HCT116 (cell line): ENCODE data around the gene ALCAM. TPM values are rescaled to one million over a fixed set of nuclear protein-coding genes. Genes with fewer than 3 reads are reported as not detected.

ENCODE experiments used
- ATAC-seq: fragments of 200-7000 bp; cut with Tn5 transposase; 2 replicates; pipeline ENCODE4 v1.9.1; 2020; ENCODE audit warnings: mild to moderate bottlenecking, moderate library complexity
- BruUV-seq: library from RNA; stranded (reverse); fragments of 400-500 nt; replicated peaks from 2 replicates; lab custom pipeline; 2021; lab: Mats Ljungman, UMichigan
- CTCF ChIA-PET: fragments of 300-600 bp; sonication (Branson Sonifier 250); formaldehyde crosslinking; loops from one replicate; lab custom pipeline; 2021; ENCODE audit warnings: antibody characterized with exemption; lab: Charles Lee
- POLR2A ChIA-PET: fragments of 300-600, 350-600 bp; sonication (Branson Sonifier 250); formaldehyde crosslinking; loops from one replicate; lab custom pipeline; 2021; ENCODE audit warnings: antibody characterized with exemption; lab: Charles Lee
- RAD21 ChIA-PET, 2 experiments: fragments of 300-600 bp; sonication (Branson Sonifier 250); formaldehyde crosslinking; loops; one replicate each; lab custom pipeline; 2023; ENCODE audit warnings: low total read pairs in 2 of 2; ENCODE audit not compliant: uncharacterized antibody in 2 of 2, unreplicated experiment in 2 of 2, low non-redundant PET in 1 of 2; lab: Charles Lee
- DNase-seq: peaks from one replicate; pipeline ENCODE4 v3.0.0-alpha.2; 2010; ENCODE audit warnings: low read depth, low spot score
- H2AFZ ChIP-seq: fragments of 200-600 bp; shearing (Covaris generic), sonication (generic); 2 replicates; pipeline ENCODE4 v1.6.1; 2017; ENCODE audit warnings: low read depth, mixed run types, mixed read lengths, antibody characterized with exemption, low read length; ENCODE audit not compliant: poor library complexity, severe bottlenecking
- H3K27ac ChIP-seq: 2 replicates; pipeline ENCODE4 v1.5.1; 2012; ENCODE audit warnings: low read depth, low read length
- H3K27me3 ChIP-seq: fragments of 200-600 bp; sonication (generic); 2 replicates; pipeline ENCODE4 v1.6.1; 2016; ENCODE audit warnings: mixed run types, low read length, mixed read lengths; ENCODE audit not compliant: insufficient read depth
- H3K36me3 ChIP-seq, 2 experiments: fragments of 200-500 bp in 1 of 2; fragments of 200-600 bp in 1 of 2; sonication (Bioruptor generic) in 1 of 2; sonication (generic) in 1 of 2; 2 replicates each; pipeline versions ENCODE4 v1.5.1 to v1.6.1; 2014 to 2016; ENCODE audit warnings: low read length in 2 of 2, inconsistent platforms in 1 of 2, mixed read lengths in 1 of 2, mixed run types in 1 of 2; ENCODE audit not compliant: insufficient read depth in 2 of 2, control insufficient read depth in 1 of 2
- H3K4me1 ChIP-seq, 2 experiments: fragments of 200-600 bp in 1 of 2; sonication (generic) in 1 of 2; 2 replicates each; pipeline versions ENCODE4 v1.5.1 to v1.6.1; 2012 to 2017; ENCODE audit warnings: low read length in 2 of 2, inconsistent platforms in 1 of 2, mild to moderate bottlenecking in 1 of 2, mixed read lengths in 1 of 2, mixed run types in 1 of 2, moderate library complexity in 1 of 2; ENCODE audit not compliant: insufficient read depth in 2 of 2, control insufficient read depth in 1 of 2
- H3K4me2 ChIP-seq: fragments of 200-600 bp; sonication (generic); 2 replicates; pipeline ENCODE4 v1.6.1; 2017; ENCODE audit warnings: mixed run types, low read length, mixed read lengths
- H3K4me3 ChIP-seq, 2 experiments: fragments of 200-600 bp in 1 of 2; sonication (generic) in 1 of 2; replicated peaks in 1 of 2; 2 replicates each; pipeline ENCODE4 v1.5.1; 2011 to 2016; ENCODE audit warnings: low read length in 2 of 2, control low read depth in 1 of 2, low read depth in 1 of 2, mild to moderate bottlenecking in 1 of 2, mixed read lengths in 1 of 2, mixed run types in 1 of 2
- H3K79me2 ChIP-seq: fragments of 200-600 bp; sonication (generic); 2 replicates; pipeline ENCODE4 v1.6.1; 2017; ENCODE audit warnings: mild to moderate bottlenecking, mixed run types, low read length, moderate library complexity, mixed read lengths; ENCODE audit not compliant: insufficient read depth
- H3K9ac ChIP-seq: fragments of 200-600 bp; sonication (generic); 2 replicates; pipeline ENCODE4 v1.6.1; 2016; ENCODE audit warnings: low read length, mixed read lengths
- H3K9me2 ChIP-seq: fragments of 200-600 bp; sonication (generic), shearing (Covaris generic); 2 replicates; pipeline ENCODE4 v1.6.1; 2017; ENCODE audit warnings: mixed run types, mild to moderate bottlenecking, moderate library complexity; ENCODE audit not compliant: insufficient read depth
- H3K9me3 ChIP-seq, 2 experiments: fragments of 200-500 bp in 1 of 2; fragments of 200-600 bp in 1 of 2; sonication (Bioruptor generic) in 1 of 2; sonication (generic) in 1 of 2; 2 replicates each; pipeline ENCODE4 v1.6.1; 2014 to 2017; ENCODE audit warnings: low read length in 2 of 2, mixed read lengths in 2 of 2, inconsistent platforms in 1 of 2, low read depth in 1 of 2, mild to moderate bottlenecking in 1 of 2, mixed run types in 1 of 2, moderate library complexity in 1 of 2; ENCODE audit not compliant: control insufficient read depth in 1 of 2, insufficient read depth in 1 of 2
- H4K20me1 ChIP-seq: fragments of 200-600 bp; sonication (generic), shearing (Covaris generic); 2 replicates; pipeline ENCODE4 v1.6.1; 2017; ENCODE audit warnings: mixed run types, mild to moderate bottlenecking, moderate library complexity; ENCODE audit not compliant: insufficient read depth
- ATF3 ChIP-seq: IDR thresholded peaks from 2 replicates; pipeline ENCODE4 v1.6.1; 2012
- CBX3 ChIP-seq: IDR thresholded peaks from 2 replicates; pipeline ENCODE4 v1.6.1; 2012; ENCODE audit warnings: low read depth
- CEBPB ChIP-seq: IDR thresholded peaks from 2 replicates; pipeline ENCODE4 v1.6.1; 2012; ENCODE audit warnings: low read depth
- CTCF ChIP-seq, 3 experiments: fragments of 200-600 bp in 1 of 3; sonication (generic) in 1 of 3; IDR thresholded peaks in 2 of 3; conservative IDR thresholded peaks in 1 of 3; 2 replicates each; pipeline ENCODE4 v1.5.1; 2012 to 2017; ENCODE audit warnings: low read depth in 2 of 3, low read length in 2 of 3, antibody characterized with exemption in 1 of 3, borderline replicate concordance in 1 of 3, control low read depth in 1 of 3, mild to moderate bottlenecking in 1 of 3, mixed read lengths in 1 of 3, mixed run types in 1 of 3, moderate library complexity in 1 of 3; ENCODE audit not compliant: insufficient read depth in 1 of 3
- EGR1 ChIP-seq: IDR thresholded peaks from 2 replicates; pipeline ENCODE4 v1.6.1; 2012; ENCODE audit warnings: low read depth
- ELF1 ChIP-seq: IDR thresholded peaks from 2 replicates; pipeline ENCODE4 v1.6.1; 2012; ENCODE audit warnings: low read depth, borderline replicate concordance
- EZH2 ChIP-seq: fragments of 200-600 bp; sonication (generic); IDR thresholded peaks from 2 replicates; pipeline ENCODE4 v1.6.1; 2017; ENCODE audit warnings: antibody characterized with exemption, mixed run types
- FOSL1 ChIP-seq: IDR thresholded peaks from 2 replicates; pipeline ENCODE4 v1.6.1; 2012; ENCODE audit warnings: low read depth
- MAX ChIP-seq: IDR thresholded peaks from 2 replicates; pipeline ENCODE4 v1.6.1; 2012
- POLR2A ChIP-seq: IDR thresholded peaks from 2 replicates; pipeline ENCODE4 v1.7.0; 2011; ENCODE audit warnings: borderline replicate concordance; ENCODE audit not compliant: insufficient read depth, insufficient read length; ENCODE audit errors: extremely low read depth
- POLR2AphosphoS5 ChIP-seq: IDR thresholded peaks from 2 replicates; pipeline ENCODE4 v1.6.1; 2011; ENCODE audit warnings: mild to moderate bottlenecking, low read depth, low read length, moderate library complexity
- SIN3A ChIP-seq: IDR thresholded peaks from 2 replicates; pipeline ENCODE4 v1.6.1; 2012; ENCODE audit warnings: low read depth
- SP1 ChIP-seq: IDR thresholded peaks from 2 replicates; pipeline ENCODE4 v1.6.1; 2012; ENCODE audit warnings: low read depth
- SRF ChIP-seq: IDR thresholded peaks from 2 replicates; pipeline ENCODE4 v1.6.1; 2012; ENCODE audit warnings: low read depth
- YY1 ChIP-seq: IDR thresholded peaks from 2 replicates; pipeline ENCODE4 v1.6.1; 2011; ENCODE audit warnings: low read length, low read depth, moderate library complexity, mild to moderate bottlenecking; ENCODE audit not compliant: insufficient replicate concordance; ENCODE audit errors: extremely low read depth
- ZFX ChIP-seq: fragments of 450-650 bp; IDR thresholded peaks from 2 replicates; pipeline ENCODE4 v1.6.1; 2017
- ZNF274 ChIP-seq: fragments of 200-500 bp; sonication (Bioruptor generic); IDR thresholded peaks from 2 replicates; pipeline ENCODE4 v1.6.1; 2014; ENCODE audit warnings: mild to moderate bottlenecking, low read depth, low read length, inconsistent platforms
- intact Hi-C: fragments of 100-400 bp; cut with micrococcal nuclease; formaldehyde crosslinking; loops from 2 replicates; pipeline ENCODE4 v1.10.0; 2022
- total RNA-seq: library from RNA; stranded (reverse); gene quantifications from one replicate; pipeline ENCODE4 v1.2.1, GENCODE V29; 2021; ENCODE audit not compliant: unreplicated experiment
- TF ChIP-seq, protein P1 (sequence below): IDR thresholded peaks from 2 replicates; pipeline ENCODE4 v1.6.1; 2011; ENCODE audit warnings: mild to moderate bottlenecking, low read length, moderate library complexity; ENCODE audit not compliant: insufficient replicate concordance; ENCODE audit errors: extremely low read depth
- TF ChIP-seq, protein P2 (sequence below): IDR thresholded peaks from 2 replicates; pipeline ENCODE4 v1.6.1; 2012; ENCODE audit warnings: low read depth

The ALCAM gene
- total RNA-seq, 1 experiment from 2014 or later = 56.7 TPM

- Histone ChIP-seq H4K20me1 (no peaks in the 10 kb centered on the region), H3K4me1 (peaks cover 22 to 23% of the 10 kb centered on the region in 2 experiments), H3K9me3 (no peaks in the 10 kb centered on the region), H3K27ac (no peak overlapping the region), H3K9ac (no peak overlapping the region), H3K4me2 (no peak overlapping the region), H2AFZ (no peak overlapping the region), H3K4me3 (no peak overlapping the region), H3K36me3 (no peaks in the 10 kb centered on the region), H3K27me3 (no peaks in the 10 kb centered on the region), H3K9me2 (no peaks in the 10 kb centered on the region), H3K79me2 (no peaks in the 10 kb centered on the region)
- intact Hi-C loops = loop anchor here (1.0 kb wide), 1 partner anchor 48 kb away; no protein-coding TSS in a partner anchor
- ChIA-PET CTCF (interaction anchor here (1.1 kb wide), 1 partner anchor 923 kb away, joined by 3 read pairs; no protein-coding TSS in a partner anchor), POLR2A (interaction anchor here (1.3 kb wide), 1 partner anchor 160 kb away, joined by 4 read pairs; the partner anchor contains the start of gene ALCAM), RAD21 (no interaction called here)
- DNase-seq (no peak), ATAC-seq (no peak)
- no peak for TF ChIP-seq EGR1
- no peak for TF ChIP-seq SRF
- TF ChIP-seq YY1 = no peak
- no peak for TF ChIP-seq CBX3
- TF ChIP-seq ZNF274 = no peak
- TF ChIP-seq CEBPB = no peak
- no peak for TF ChIP-seq EZH2
- TF ChIP-seq CTCF (IDR thresholded peaks at IDR 0.05 in 2 of 3, conservative IDR thresholded peaks at IDR 0.05 in 1 of 3; ENCODE audit: borderline replicate concordance in 1 of 3, insufficient read depth in 1 of 3, low read depth in 2 of 3, low read length in 2 of 3) = no peak
- no peak for TF ChIP-seq MAX
- no peak for TF ChIP-seq ELF1
- no peak for TF ChIP-seq POLR2A
- no peak for TF ChIP-seq SP1
- no peak for TF ChIP-seq POLR2AphosphoS5
- no peak for TF ChIP-seq ZFX
- no peak for TF ChIP-seq FOSL1
- TF ChIP-seq ATF3 = no peak
- TF ChIP-seq, protein P1, sequence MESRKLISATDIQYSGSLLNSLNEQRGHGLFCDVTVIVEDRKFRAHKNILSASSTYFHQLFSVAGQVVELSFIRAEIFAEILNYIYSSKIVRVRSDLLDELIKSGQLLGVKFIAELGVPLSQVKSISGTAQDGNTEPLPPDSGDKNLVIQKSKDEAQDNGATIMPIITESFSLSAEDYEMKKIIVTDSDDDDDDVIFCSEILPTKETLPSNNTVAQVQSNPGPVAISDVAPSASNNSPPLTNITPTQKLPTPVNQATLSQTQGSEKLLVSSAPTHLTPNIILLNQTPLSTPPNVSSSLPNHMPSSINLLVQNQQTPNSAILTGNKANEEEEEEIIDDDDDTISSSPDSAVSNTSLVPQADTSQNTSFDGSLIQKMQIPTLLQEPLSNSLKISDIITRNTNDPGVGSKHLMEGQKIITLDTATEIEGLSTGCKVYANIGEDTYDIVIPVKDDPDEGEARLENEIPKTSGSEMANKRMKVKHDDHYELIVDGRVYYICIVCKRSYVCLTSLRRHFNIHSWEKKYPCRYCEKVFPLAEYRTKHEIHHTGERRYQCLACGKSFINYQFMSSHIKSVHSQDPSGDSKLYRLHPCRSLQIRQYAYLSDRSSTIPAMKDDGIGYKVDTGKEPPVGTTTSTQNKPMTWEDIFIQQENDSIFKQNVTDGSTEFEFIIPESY = no peak
- TF ChIP-seq, protein P2, sequence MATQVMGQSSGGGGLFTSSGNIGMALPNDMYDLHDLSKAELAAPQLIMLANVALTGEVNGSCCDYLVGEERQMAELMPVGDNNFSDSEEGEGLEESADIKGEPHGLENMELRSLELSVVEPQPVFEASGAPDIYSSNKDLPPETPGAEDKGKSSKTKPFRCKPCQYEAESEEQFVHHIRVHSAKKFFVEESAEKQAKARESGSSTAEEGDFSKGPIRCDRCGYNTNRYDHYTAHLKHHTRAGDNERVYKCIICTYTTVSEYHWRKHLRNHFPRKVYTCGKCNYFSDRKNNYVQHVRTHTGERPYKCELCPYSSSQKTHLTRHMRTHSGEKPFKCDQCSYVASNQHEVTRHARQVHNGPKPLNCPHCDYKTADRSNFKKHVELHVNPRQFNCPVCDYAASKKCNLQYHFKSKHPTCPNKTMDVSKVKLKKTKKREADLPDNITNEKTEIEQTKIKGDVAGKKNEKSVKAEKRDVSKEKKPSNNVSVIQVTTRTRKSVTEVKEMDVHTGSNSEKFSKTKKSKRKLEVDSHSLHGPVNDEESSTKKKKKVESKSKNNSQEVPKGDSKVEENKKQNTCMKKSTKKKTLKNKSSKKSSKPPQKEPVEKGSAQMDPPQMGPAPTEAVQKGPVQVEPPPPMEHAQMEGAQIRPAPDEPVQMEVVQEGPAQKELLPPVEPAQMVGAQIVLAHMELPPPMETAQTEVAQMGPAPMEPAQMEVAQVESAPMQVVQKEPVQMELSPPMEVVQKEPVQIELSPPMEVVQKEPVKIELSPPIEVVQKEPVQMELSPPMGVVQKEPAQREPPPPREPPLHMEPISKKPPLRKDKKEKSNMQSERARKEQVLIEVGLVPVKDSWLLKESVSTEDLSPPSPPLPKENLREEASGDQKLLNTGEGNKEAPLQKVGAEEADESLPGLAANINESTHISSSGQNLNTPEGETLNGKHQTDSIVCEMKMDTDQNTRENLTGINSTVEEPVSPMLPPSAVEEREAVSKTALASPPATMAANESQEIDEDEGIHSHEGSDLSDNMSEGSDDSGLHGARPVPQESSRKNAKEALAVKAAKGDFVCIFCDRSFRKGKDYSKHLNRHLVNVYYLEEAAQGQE = no peak
- TF ChIP-seq SIN3A = no peak
- BruUV-seq = no TSS peak
Measured at GRCh38 chr3:105526360-105527111, 159.8 kb downstream of the ALCAM start.
